Smooth muscle cell (in vitro differentiated cells): ENCODE results near the gene CDK19. TPM values are rescaled to one million over a fixed set of nuclear protein-coding genes. Genes with fewer than 3 reads are reported as not detected.

Source experiments
- DNase-seq: peaks from one replicate; lab custom pipeline; 2025; ENCODE audit not compliant: unreplicated experiment; lab: John Stamatoyannopoulos, UW
- H2AFZ ChIP-seq: fragments of 200-600 bp; sonication (generic); 2 replicates; pipeline ENCODE4 v1.6.0; 2016; ENCODE audit warnings: antibody characterized with exemption, low read depth, mild to moderate bottlenecking
- H3F3A ChIP-seq: fragments of 200-600 bp; sonication (generic); 2 replicates; pipeline ENCODE4 v1.6.0; 2017; ENCODE audit warnings: antibody characterized with exemption, low read depth
- H3K27ac ChIP-seq: fragments of 200-600 bp; sonication (generic); 2 replicates; pipeline ENCODE4 v1.5.1; 2016; ENCODE audit warnings: low read depth, mild to moderate bottlenecking
- H3K27me3 ChIP-seq: fragments of 200-600 bp; sonication (generic); 2 replicates; pipeline ENCODE4 v1.6.1; 2016; ENCODE audit warnings: low read depth, mild to moderate bottlenecking
- H3K36me3 ChIP-seq: fragments of 200-600 bp; sonication (generic); 2 replicates; pipeline ENCODE4 v1.5.1; 2016; ENCODE audit warnings: low read depth
- H3K4me1 ChIP-seq: fragments of 200-600 bp; sonication (generic); 2 replicates; pipeline ENCODE4 v1.5.1; 2016; ENCODE audit warnings: low read depth
- H3K4me2 ChIP-seq: fragments of 200-600 bp; sonication (generic); 2 replicates; pipeline ENCODE4 v1.6.0; 2016; ENCODE audit warnings: mild to moderate bottlenecking
- H3K4me3 ChIP-seq: fragments of 200-600 bp; sonication (generic); 2 replicates; pipeline ENCODE4 v1.5.1; 2016; ENCODE audit warnings: mild to moderate bottlenecking
- H3K79me2 ChIP-seq: fragments of 200-600 bp; sonication (generic); 2 replicates; pipeline ENCODE4 v1.6.0; 2016; ENCODE audit warnings: low read depth, mild to moderate bottlenecking
- H3K9ac ChIP-seq: fragments of 200-600 bp; sonication (generic); 2 replicates; pipeline ENCODE4 v1.6.0; 2016; ENCODE audit warnings: low read depth
- H3K9me3 ChIP-seq: fragments of 200-600 bp; sonication (generic); replicated peaks from 2 replicates; pipeline ENCODE4 v1.5.1; 2016; ENCODE audit warnings: low read depth
- H4K20me1 ChIP-seq: fragments of 200-600 bp; sonication (generic); 2 replicates; pipeline ENCODE4 v1.6.0; 2016; ENCODE audit warnings: low read depth
- WGBS: methylation state at CpG from one replicate; pipeline ENCODE4 v1.1.7; 2016; ENCODE audit warnings: low lambda C conversion rate; 5-methylcytosine and 5-hydroxymethylcytosine counted together
- polyA plus RNA-seq: library from polyadenylated mRNA; unstranded; fragments of >200 nt; fragmentation: Nextera tagmentation; extraction: Ambion mirVana; gene quantifications from 2 replicates; pipeline ENCODE4 v1.2.1, GENCODE V29; 2016
- total RNA-seq: library from RNA; depleted of rRNA; stranded (reverse); fragments of >200 nt; gene quantifications from 2 replicates; pipeline ENCODE4 v1.2.3, GENCODE V29; 2014
- TF ChIP-seq, protein P1 (sequence below): fragments of 200-600 bp; sonication (generic); IDR thresholded peaks from 2 replicates; pipeline ENCODE4 v1.5.1; 2017; ENCODE audit warnings: borderline replicate concordance, mild to moderate bottlenecking, antibody characterized with exemption; ENCODE audit not compliant: insufficient read depth, poor library complexity, severe bottlenecking

CDK19 gene
- total and polyA plus RNA-seq, 2 experiments from 2014 or later, result 3.7 to 14.0 TPM

GRCh38 chr6:110741517-110741916 lies 73.8 kb downstream of the CDK19 start:
- Histone ChIP-seq H3K9me3 (peaks cover 14% of the 10 kb centered on the region), H3K9ac (no peak overlapping the region), H3K27me3 (no peaks in the 10 kb centered on the region), H3F3A (no peaks in the 10 kb centered on the region), H3K4me2 (no peak overlapping the region), H2AFZ (no peak overlapping the region), H3K4me3 (no peak overlapping the region), H4K20me1 (peaks cover 4% of the 10 kb centered on the region), H3K27ac (no peak overlapping the region), H3K79me2 (no peaks in the 10 kb centered on the region), H3K4me1 (no peaks in the 10 kb centered on the region), H3K36me3 (peaks cover 12% of the 10 kb centered on the region)
- DNase-seq, result no peak
- TF ChIP-seq, protein P1, sequence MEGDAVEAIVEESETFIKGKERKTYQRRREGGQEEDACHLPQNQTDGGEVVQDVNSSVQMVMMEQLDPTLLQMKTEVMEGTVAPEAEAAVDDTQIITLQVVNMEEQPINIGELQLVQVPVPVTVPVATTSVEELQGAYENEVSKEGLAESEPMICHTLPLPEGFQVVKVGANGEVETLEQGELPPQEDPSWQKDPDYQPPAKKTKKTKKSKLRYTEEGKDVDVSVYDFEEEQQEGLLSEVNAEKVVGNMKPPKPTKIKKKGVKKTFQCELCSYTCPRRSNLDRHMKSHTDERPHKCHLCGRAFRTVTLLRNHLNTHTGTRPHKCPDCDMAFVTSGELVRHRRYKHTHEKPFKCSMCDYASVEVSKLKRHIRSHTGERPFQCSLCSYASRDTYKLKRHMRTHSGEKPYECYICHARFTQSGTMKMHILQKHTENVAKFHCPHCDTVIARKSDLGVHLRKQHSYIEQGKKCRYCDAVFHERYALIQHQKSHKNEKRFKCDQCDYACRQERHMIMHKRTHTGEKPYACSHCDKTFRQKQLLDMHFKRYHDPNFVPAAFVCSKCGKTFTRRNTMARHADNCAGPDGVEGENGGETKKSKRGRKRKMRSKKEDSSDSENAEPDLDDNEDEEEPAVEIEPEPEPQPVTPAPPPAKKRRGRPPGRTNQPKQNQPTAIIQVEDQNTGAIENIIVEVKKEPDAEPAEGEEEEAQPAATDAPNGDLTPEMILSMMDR, result no peak
- WGBS, result 100% methylated on average over 3 of the region's 3 CpGs

DNA sequence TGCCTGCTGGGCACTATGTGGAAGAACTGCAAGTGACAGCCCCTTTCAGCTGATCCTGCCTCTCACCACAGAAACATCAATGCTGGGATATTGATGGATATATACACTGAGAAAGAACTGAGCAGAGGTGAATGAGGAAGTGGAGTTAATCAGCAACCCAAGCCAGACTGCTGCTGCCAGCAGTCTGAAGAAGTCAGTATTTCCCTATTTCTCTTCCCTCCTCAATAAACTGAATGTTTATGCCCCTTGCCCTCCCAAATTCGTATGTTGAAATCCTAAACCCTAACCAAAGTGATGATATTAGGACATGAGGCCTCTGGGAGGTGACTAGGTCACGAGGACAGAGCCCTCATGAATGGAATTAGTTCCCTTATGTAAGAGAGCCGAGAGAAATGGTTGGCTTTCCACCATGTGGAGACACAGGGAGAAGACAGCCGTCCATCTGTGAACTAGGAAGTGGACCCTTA lies 76.3 kb downstream of the CDK19 start:
- Histone ChIP-seq H3F3A (no peaks in the 10 kb centered on the region), H3K36me3 (peaks cover 12% of the 10 kb centered on the region), H2AFZ (no peak overlapping the region), H4K20me1 (no peaks in the 10 kb centered on the region), H3K9me3 (peaks cover 14% of the 10 kb centered on the region), H3K79me2 (no peaks in the 10 kb centered on the region), H3K4me1 (no peaks in the 10 kb centered on the region), H3K4me3 (no peak overlapping the region), H3K27me3 (no peaks in the 10 kb centered on the region), H3K27ac (no peak overlapping the region), H3K9ac (no peak overlapping the region), H3K4me2 (no peak overlapping the region)
- TF ChIP-seq, protein P1, result no peak
- WGBS, result 95% methylated on average over 4 of the region's 4 CpGs
- no peak for DNase-seq

DNA sequence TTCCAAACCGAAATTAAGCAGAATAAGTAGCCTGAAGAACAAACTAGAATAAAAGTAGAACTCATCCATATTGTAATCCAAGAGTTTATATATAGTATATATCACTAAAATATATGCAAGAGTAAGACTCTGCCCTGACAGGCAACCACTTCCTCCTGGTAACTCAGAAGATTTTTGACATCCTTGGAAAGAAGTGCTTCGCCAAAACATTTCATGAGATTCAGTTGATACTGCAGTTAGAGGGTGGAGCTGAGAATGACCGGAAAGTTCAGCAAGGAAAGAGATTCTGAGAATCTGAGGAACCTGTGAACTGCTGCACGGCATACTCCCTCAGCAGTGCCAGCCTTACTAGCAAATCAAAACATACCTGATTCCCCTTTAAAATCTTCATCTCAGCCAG lies 79.6 kb downstream of the CDK19 start:
- Histone ChIP-seq H3K27me3 (no peaks in the 10 kb centered on the region), H3K4me1 (no peaks in the 10 kb centered on the region), H2AFZ (no peak overlapping the region), H3K4me3 (no peak overlapping the region), H3K27ac (no peak overlapping the region), H3K9ac (no peak overlapping the region), H3K36me3 (no peaks in the 10 kb centered on the region), H4K20me1 (no peaks in the 10 kb centered on the region), H3K79me2 (no peaks in the 10 kb centered on the region), H3K9me3 (no peaks in the 10 kb centered on the region), H3F3A (no peaks in the 10 kb centered on the region), H3K4me2 (no peak overlapping the region)
- 97% methylated on average over 4 of the region's 4 CpGs for WGBS
- no peak for DNase-seq
- TF ChIP-seq, protein P1, result no peak

DNA sequence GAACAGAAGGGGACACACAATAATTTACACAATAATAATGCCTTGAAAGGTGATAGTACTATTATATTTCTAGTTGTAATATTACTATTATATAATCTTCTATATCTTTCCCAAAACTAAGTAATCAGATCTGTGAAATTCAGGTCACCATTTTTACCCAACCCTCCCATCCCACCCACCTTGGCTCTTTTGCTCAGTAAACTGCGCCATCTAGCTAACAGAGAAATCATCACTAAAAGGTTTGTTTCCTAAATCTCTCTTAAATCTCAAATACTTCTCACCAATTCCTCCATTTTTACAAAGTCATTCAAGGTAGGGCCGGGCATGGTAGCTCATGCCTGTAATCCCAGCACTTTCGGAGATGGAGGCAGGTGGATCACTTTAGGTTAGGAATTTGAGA lies 83.4 kb downstream of the CDK19 start:
- H3K9me3 ChIP-seq, result no peaks in the 10 kb centered on the region
- no peak overlapping the region for H3K27ac ChIP-seq
- H3K79me2 ChIP-seq, result no peaks in the 10 kb centered on the region
- H3F3A ChIP-seq, result no peaks in the 10 kb centered on the region
- H3K36me3 ChIP-seq, result no peaks in the 10 kb centered on the region
- no peak overlapping the region for H3K4me2 ChIP-seq
- no peak overlapping the region for H3K9ac ChIP-seq
- no peak for DNase-seq
- no peaks in the 10 kb centered on the region for H4K20me1 ChIP-seq
- H3K27me3 ChIP-seq, result no peaks in the 10 kb centered on the region
- no peak overlapping the region for H3K4me3 ChIP-seq
- H3K4me1 ChIP-seq, result no peaks in the 10 kb centered on the region
- TF ChIP-seq, protein P1, result no peak
- no peak overlapping the region for H2AFZ ChIP-seq
- 90% methylated on average over 3 of the region's 3 CpGs for WGBS
